ENCODE data around the gene UQCRC1. TPM values are rescaled to one million over a fixed set of nuclear protein-coding genes. Genes with fewer than 3 reads are reported as not detected.

UQCRC1 gene
- total RNA-seq, 1 experiment from 2014 or later = 278 TPM

GRCh38 chr3:48642605-48643004, 33.2 kb upstream of the UQCRC1 start:
- H3K9me3 ChIP-seq = no peaks in the 10 kb centered on the region
- Mint-ChIP-seq H3K9me3 (ENCODE audit: unreplicated experiment) (no peaks in the 10 kb centered on the region), H3K27me3 (ENCODE audit: insufficient read depth, unreplicated experiment) (no peaks in the 10 kb centered on the region), H3K4me1 (ENCODE audit: low read depth, unreplicated experiment) (peaks cover 5% of the 10 kb centered on the region), H3K4me3 (ENCODE audit: unreplicated experiment) (no peak overlapping the region), H3K27ac (ENCODE audit: unreplicated experiment) (no peak overlapping the region), H3K36me3 (ENCODE audit: insufficient read depth, unreplicated experiment) (peaks cover 42% of the 10 kb centered on the region)
- H3K4me1 ChIP-seq = no peaks in the 10 kb centered on the region
- H3K27me3 ChIP-seq (replicated peaks; ENCODE audit: control insufficient read depth, insufficient read depth, low read length) = no peaks in the 10 kb centered on the region
- no TSS peak for BruUV-seq (replicated peaks)
- DNase-seq = no peak
- intact Hi-C loops (cut with micrococcal nuclease; ENCODE audit: unreplicated experiment) = no loop called here
- TF ChIP-seq CTCF (IDR thresholded peaks at IDR 0.05; ENCODE audit: insufficient read depth in 1 of 2, low read depth in 1 of 2, low read length in 1 of 2, severe bottlenecking in 1 of 2, unreplicated experiment in 1 of 2) = no peak
- no peak overlapping the region for H3K4me3 ChIP-seq (ENCODE audit: low read depth, low read length)
- CTCF ChIA-PET = no interaction called here
- peaks cover 6% of the 10 kb centered on the region for H3K36me3 ChIP-seq (ENCODE audit: control insufficient read depth, insufficient read depth, low read length)
- POLR2A ChIA-PET = no interaction called here

GRCh38 chr3:48641396-48641795, 31.9 kb upstream of the UQCRC1 start:
- Histone ChIP-seq H3K36me3 (ENCODE audit: control insufficient read depth, insufficient read depth, low read length) (peaks cover 6% of the 10 kb centered on the region), H3K4me3 (ENCODE audit: low read depth, low read length) (no peak overlapping the region), H3K4me1 (peaks cover 5% of the 10 kb centered on the region), H3K27me3 (replicated peaks; ENCODE audit: control insufficient read depth, insufficient read depth, low read length) (no peaks in the 10 kb centered on the region), H3K9me3 (no peaks in the 10 kb centered on the region)
- intact Hi-C loops (cut with micrococcal nuclease; ENCODE audit: unreplicated experiment) = no loop called here
- peaks cover 43% of the 10 kb centered on the region for H3K36me3 Mint-ChIP-seq (ENCODE audit: insufficient read depth, unreplicated experiment)
- no peaks in the 10 kb centered on the region for H3K9me3 Mint-ChIP-seq (ENCODE audit: unreplicated experiment)
- peaks cover 10% of the 10 kb centered on the region for H3K4me1 Mint-ChIP-seq (ENCODE audit: low read depth, unreplicated experiment)
- no peak overlapping the region for H3K27ac Mint-ChIP-seq (ENCODE audit: unreplicated experiment)
- no peaks in the 10 kb centered on the region for H3K27me3 Mint-ChIP-seq (ENCODE audit: insufficient read depth, unreplicated experiment)
- no TSS peak for BruUV-seq (replicated peaks)
- no peak for DNase-seq
- TF ChIP-seq CTCF (IDR thresholded peaks at IDR 0.05; ENCODE audit: insufficient read depth in 1 of 2, low read depth in 1 of 2, low read length in 1 of 2, severe bottlenecking in 1 of 2, unreplicated experiment in 1 of 2) = no peak
- H3K4me3 Mint-ChIP-seq (ENCODE audit: unreplicated experiment) = no peak overlapping the region
- CTCF ChIA-PET = no interaction called here
- POLR2A ChIA-PET = no interaction called here

- no peaks in the 10 kb centered on the region for H3K9me3 Mint-ChIP-seq (ENCODE audit: unreplicated experiment)
- peaks cover 10% of the 10 kb centered on the region for H3K4me1 Mint-ChIP-seq (ENCODE audit: low read depth, unreplicated experiment)
- no peak overlapping the region for H3K4me3 Mint-ChIP-seq (ENCODE audit: unreplicated experiment)
- H3K36me3 Mint-ChIP-seq (ENCODE audit: insufficient read depth, unreplicated experiment) = peaks cover 38% of the 10 kb centered on the region
- TF ChIP-seq CTCF (IDR thresholded peaks at IDR 0.05; ENCODE audit: insufficient read depth in 1 of 2, low read depth in 1 of 2, low read length in 1 of 2, severe bottlenecking in 1 of 2, unreplicated experiment in 1 of 2) = no peak
- DNase-seq = no peak
- no peaks in the 10 kb centered on the region for H3K27me3 Mint-ChIP-seq (ENCODE audit: insufficient read depth, unreplicated experiment)
- Histone ChIP-seq H3K9me3 (no peaks in the 10 kb centered on the region), H3K4me1 (peaks cover 12% of the 10 kb centered on the region), H3K27me3 (replicated peaks; ENCODE audit: control insufficient read depth, insufficient read depth, low read length) (no peaks in the 10 kb centered on the region), H3K36me3 (ENCODE audit: control insufficient read depth, insufficient read depth, low read length) (peaks cover 4% of the 10 kb centered on the region; the same call in 1 of the 2 replicates), H3K4me3 (ENCODE audit: low read depth, low read length) (no peak overlapping the region)
- POLR2A ChIA-PET = no interaction called here
- no peak overlapping the region for H3K27ac Mint-ChIP-seq (ENCODE audit: unreplicated experiment)
- intact Hi-C loops (cut with micrococcal nuclease; ENCODE audit: unreplicated experiment) = no loop called here
- CTCF ChIA-PET = no interaction called here
- BruUV-seq (replicated peaks) = no TSS peak
Observed at GRCh38 chr3:48639944-48640606, 30.6 kb upstream of the UQCRC1 start.

Data from Caco-2 (cell line).